Activated CD4-positive, CD25-positive, alpha-beta regulatory T cell treated with anti-CD3 and anti-CD28 coated beads, Interleukin-2, amount 50 U/mL, for 16 hours (primary cell): ENCODE measurements around the gene PDE7B.
"Not testable (repeated sequence)": the region's sequence is repeated elsewhere in the genome, so short reads cannot be mapped to it uniquely, and the experiment has no call there.

Experiments used
- DNase-seq: peaks from one replicate; pipeline ENCODE4 v3.0.0-alpha.2; 2020; ENCODE audit warnings: low read depth, low spot score

PDE7B gene

GRCh38 chr6:135842618-135843392 lies 8.7 kb upstream of the PDE7B start:
- DNase-seq = no peak

GRCh38 chr6:135850882-135851281 lies 619 bp upstream of the PDE7B start:
- no peak for DNase-seq

- no peak for DNase-seq
Observed at GRCh38 chr6:135852746-135853145, 1.2 kb downstream of the PDE7B start.

GRCh38 chr6:135853227-135853626 lies 1.7 kb downstream of the PDE7B start:
- DNase-seq = no peak

- no peak for DNase-seq
Observed at GRCh38 chr6:135853986-135854385, 2.5 kb downstream of the PDE7B start.

GRCh38 chr6:135854799-135855198 lies 3.3 kb downstream of the PDE7B start:
- DNase-seq = no peak

GRCh38 chr6:135858931-135859330 lies 7.4 kb downstream of the PDE7B start:
- no peak for DNase-seq

GRCh38 chr6:135860361-135860760 lies 8.9 kb downstream of the PDE7B start:
- no peak for DNase-seq

GRCh38 chr6:135861189-135861588 lies 9.7 kb downstream of the PDE7B start:
- DNase-seq = no peak

- not testable (repeated sequence) for DNase-seq
Observed at GRCh38 chr6:135864929-135865328, 13.4 kb downstream of the PDE7B start.

GRCh38 chr6:135866445-135867123 lies 15.1 kb downstream of the PDE7B start:
- DNase-seq = no peak

GRCh38 chr6:135867332-135867731 lies 15.8 kb downstream of the PDE7B start:
- DNase-seq = no peak

GRCh38 chr6:135869857-135870256 lies 18.4 kb downstream of the PDE7B start:
- no peak for DNase-seq

GRCh38 chr6:135870722-135871121 lies 19.2 kb downstream of the PDE7B start:
- no peak for DNase-seq

GRCh38 chr6:135871296-135871695 lies 19.8 kb downstream of the PDE7B start:
- DNase-seq = no peak

- DNase-seq = no peak
Observed at GRCh38 chr6:135871878-135872277, 20.4 kb downstream of the PDE7B start.

GRCh38 chr6:135875446-135875845 lies 23.9 kb downstream of the PDE7B start:
- no peak for DNase-seq

- DNase-seq = no peak
Observed at GRCh38 chr6:135876058-135876457, 24.6 kb downstream of the PDE7B start.

- DNase-seq = no peak
Observed at GRCh38 chr6:135877666-135878065, 26.2 kb downstream of the PDE7B start.

GRCh38 chr6:135880066-135880972 lies 28.8 kb downstream of the PDE7B start:
- DNase-seq = peak; percentile 10

- no peak for DNase-seq
Observed at GRCh38 chr6:135883045-135883444, 31.5 kb downstream of the PDE7B start.

- DNase-seq = no peak
Observed at GRCh38 chr6:135883536-135883935, 32.0 kb downstream of the PDE7B start.
